CD14-positive monocyte (primary cell): ENCODE measurements around the gene MEIG1. TPM values are rescaled to one million over a fixed set of nuclear protein-coding genes. Genes with fewer than 3 reads are reported as not detected.

ENCODE experiments used
- DNase-seq, 3 donors: peaks; one replicate each; pipeline ENCODE4 v3.0.0-alpha.2; 2011 to 2022
- H2AFZ ChIP-seq: 2 replicates; pipeline ENCODE4 v1.6.0; 2012; ENCODE audit warnings: mild to moderate bottlenecking, low read depth, low read length, inconsistent platforms; ENCODE audit not compliant: insufficient read depth, poor library complexity, severe bottlenecking
- H3K27ac ChIP-seq, 2 donors: 1 replicate in 1 of 2; 2 replicates in 1 of 2; pipeline ENCODE4 v1.5.1; 2012 to 2013; ENCODE audit warnings: low read length in 2 of 2, control low read depth in 1 of 2, inconsistent platforms in 1 of 2, low read depth in 1 of 2, mild to moderate bottlenecking in 1 of 2
- H3K27me3 ChIP-seq, 2 donors: one replicate each; pipeline versions ENCODE4 v1.6.0 to v1.6.1; 2011 to 2013; ENCODE audit warnings: low read length in 2 of 2; ENCODE audit not compliant: control insufficient read depth in 2 of 2, insufficient read depth in 2 of 2
- H3K36me3 ChIP-seq, 2 donors: replicated peaks in 1 of 2; 1 replicate in 1 of 2; 2 replicates in 1 of 2; pipeline versions ENCODE4 v1.5.1 to v1.6.1; 2012 to 2013; ENCODE audit warnings: low read length in 2 of 2, control low read depth in 1 of 2, inconsistent platforms in 1 of 2, mild to moderate bottlenecking in 1 of 2; ENCODE audit not compliant: insufficient read depth in 2 of 2, control insufficient read depth in 1 of 2
- H3K4me1 ChIP-seq, 2 donors: 1 replicate in 1 of 2; 2 replicates in 1 of 2; pipeline versions ENCODE4 v1.5.1 to v1.6.1; 2012 to 2013; ENCODE audit warnings: low read length in 2 of 2, control low read depth in 1 of 2, inconsistent platforms in 1 of 2, mild to moderate bottlenecking in 1 of 2, moderate library complexity in 1 of 2; ENCODE audit not compliant: insufficient read depth in 2 of 2, control insufficient read depth in 1 of 2
- H3K4me2 ChIP-seq: replicated peaks from 2 replicates; pipeline ENCODE3; 2012; ENCODE audit warnings: low read length, moderate library complexity, mild to moderate bottlenecking; ENCODE audit not compliant: poor library complexity, severe bottlenecking; ENCODE audit errors: extremely low read depth
- H3K4me3 ChIP-seq, 3 experiments: fragments of 200-600 bp in 1 of 3; sonication (generic) in 1 of 3; replicated peaks in 1 of 3; 1 replicate in 2 of 3; 2 replicates in 1 of 3; pipeline ENCODE4 v1.5.1; 2011 to 2013; ENCODE audit warnings: low read length in 3 of 3, mild to moderate bottlenecking in 3 of 3, control low read depth in 2 of 3, low read depth in 2 of 3, inconsistent platforms in 1 of 3, moderate library complexity in 1 of 3
- H3K79me2 ChIP-seq: 2 replicates; pipeline ENCODE4 v1.6.0; 2012; ENCODE audit warnings: mild to moderate bottlenecking, control low read depth, inconsistent platforms, low read length, moderate library complexity; ENCODE audit not compliant: insufficient read depth
- H3K9ac ChIP-seq: 2 replicates; pipeline ENCODE4 v1.6.0; 2017; ENCODE audit warnings: low read length, mild to moderate bottlenecking; ENCODE audit not compliant: insufficient read depth, poor library complexity, severe bottlenecking
- H3K9me3 ChIP-seq, 2 donors: replicated peaks in 1 of 2; 1 replicate in 1 of 2; 2 replicates in 1 of 2; pipeline versions ENCODE4 v1.5.1 to v1.6.1; 2012 to 2013; ENCODE audit warnings: low read length in 2 of 2, control low read depth in 1 of 2; ENCODE audit not compliant: control insufficient read depth in 1 of 2, insufficient read depth in 1 of 2
- H4K20me1 ChIP-seq: 2 replicates; pipeline ENCODE4 v1.6.0; 2012; ENCODE audit warnings: mild to moderate bottlenecking, low read length, control low read depth, moderate library complexity; ENCODE audit not compliant: insufficient read depth
- H3K27ac Mint-ChIP-seq, 7 donors: one replicate each; pipeline ENCODE4 v1.8.0; 2020; ENCODE audit warnings: mild to moderate bottlenecking in 7 of 7, mixed read lengths in 7 of 7, moderate library complexity in 6 of 7, inconsistent platforms in 2 of 7
- H3K27me3 Mint-ChIP-seq, 3 donors: one replicate each; pipeline ENCODE4 v1.8.0; 2021 to 2022; ENCODE audit warnings: low read depth in 3 of 3, mild to moderate bottlenecking in 3 of 3, mixed read lengths in 3 of 3, moderate library complexity in 3 of 3, inconsistent platforms in 1 of 3
- H3K36me3 Mint-ChIP-seq, 2 donors: one replicate each; pipeline ENCODE4 v1.8.0; 2020; ENCODE audit warnings: mixed read lengths in 2 of 2, inconsistent platforms in 1 of 2, mild to moderate bottlenecking in 1 of 2
- H3K4me1 Mint-ChIP-seq: one replicate; pipeline ENCODE4 v1.8.0; 2020; ENCODE audit warnings: mild to moderate bottlenecking, mixed read lengths
- H3K4me3 Mint-ChIP-seq, 2 donors: one replicate each; pipeline ENCODE4 v1.8.0; 2020; ENCODE audit warnings: mild to moderate bottlenecking in 2 of 2, mixed read lengths in 2 of 2, moderate library complexity in 1 of 2
- H3K9me3 Mint-ChIP-seq, 7 donors: one replicate each; pipeline ENCODE4 v1.8.0; 2020 to 2022; ENCODE audit warnings: mixed read lengths in 7 of 7, mild to moderate bottlenecking in 6 of 7, moderate library complexity in 6 of 7, inconsistent platforms in 2 of 7
- WGBS: methylation state at CpG from one replicate; pipeline ENCODE4 v1.1.5; 2013; ENCODE audit warnings: missing lambda C conversion rate; ENCODE audit not compliant: insufficient coverage; 5-methylcytosine and 5-hydroxymethylcytosine counted together
- intact Hi-C, 2 donors: fragments of 100-400 bp; cut with micrococcal nuclease; formaldehyde crosslinking; loops; one replicate each; pipeline versions ENCODE4 v1.15.0 to v1.15.1; 2023
- polyA plus RNA-seq, 3 donors: library from polyadenylated mRNA; depleted of rRNA in 1 of 3; unstranded in 2 of 3; stranded (reverse) in 1 of 3; fragments of 300-500 nt in 2 of 3; fragments of >200 nt in 1 of 3; fragmentation: Illumina TruSeq in 2 of 3; gene quantifications; 1 replicate in 2 of 3; 2 replicates in 1 of 3; pipeline ENCODE4 v1.2.3, GENCODE V29; 2012 to 2021
- TF ChIP-seq, protein P1 (sequence below): fragments of 200-600 bp; IDR thresholded peaks from one replicate; pipeline ENCODE4 v1.8.0; 2022; ENCODE audit warnings: antibody characterized with exemption, mild to moderate bottlenecking

The MEIG1 gene
- polyA plus RNA-seq, 3 donors: 0.47 TPM; not detected in 2

DNA sequence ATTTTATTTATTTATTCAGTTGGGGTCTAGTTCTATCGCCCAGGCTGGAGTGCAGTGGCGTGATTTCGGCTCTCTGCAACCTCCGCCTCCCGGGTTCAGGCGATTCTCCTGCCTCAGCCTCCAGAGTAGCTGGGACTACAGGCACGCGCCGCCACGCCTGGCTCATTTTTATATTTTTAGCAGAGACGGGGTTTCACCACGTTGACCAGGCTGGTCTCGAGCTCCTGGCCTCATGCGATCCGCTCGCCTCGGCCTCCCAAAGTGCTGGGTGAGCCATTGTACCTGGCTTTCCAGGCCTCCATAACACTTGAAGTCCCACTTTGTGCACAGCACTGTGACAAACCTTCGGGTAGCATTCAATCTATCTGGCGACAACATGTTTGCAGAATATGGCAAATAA, 4.3 kb upstream of the MEIG1 start:
- Histone ChIP-seq H3K9me3 (no peaks in the 10 kb centered on the region), H4K20me1 (peaks cover 31% of the 10 kb centered on the region), H3K9ac (no peak overlapping the region), H3K4me2 (peak overlapping the region; percentile 78), H3K27ac (peak overlapping the region; percentile 93 to 95), H3K79me2 (peaks cover 46% of the 10 kb centered on the region), H3K4me1 (peaks cover 47 to 67% of the 10 kb centered on the region in 2 donors), H3K36me3 (no peaks in the 10 kb centered on the region), H2AFZ (no peak overlapping the region), H3K27me3 (no peaks in the 10 kb centered on the region), H3K4me3 (peak overlapping the region in 1 of 3 experiments; percentile 80)
- peak overlapping the region; percentile 63 to 97 (median 94) for H3K27ac Mint-ChIP-seq
- peaks cover 0 to 4% of the 10 kb centered on the region in 2 donors for H3K36me3 Mint-ChIP-seq
- 95% methylated on average over 19 of the region's 19 CpGs for WGBS
- no peaks in the 10 kb centered on the region for H3K9me3 Mint-ChIP-seq
- TF ChIP-seq, protein P1, sequence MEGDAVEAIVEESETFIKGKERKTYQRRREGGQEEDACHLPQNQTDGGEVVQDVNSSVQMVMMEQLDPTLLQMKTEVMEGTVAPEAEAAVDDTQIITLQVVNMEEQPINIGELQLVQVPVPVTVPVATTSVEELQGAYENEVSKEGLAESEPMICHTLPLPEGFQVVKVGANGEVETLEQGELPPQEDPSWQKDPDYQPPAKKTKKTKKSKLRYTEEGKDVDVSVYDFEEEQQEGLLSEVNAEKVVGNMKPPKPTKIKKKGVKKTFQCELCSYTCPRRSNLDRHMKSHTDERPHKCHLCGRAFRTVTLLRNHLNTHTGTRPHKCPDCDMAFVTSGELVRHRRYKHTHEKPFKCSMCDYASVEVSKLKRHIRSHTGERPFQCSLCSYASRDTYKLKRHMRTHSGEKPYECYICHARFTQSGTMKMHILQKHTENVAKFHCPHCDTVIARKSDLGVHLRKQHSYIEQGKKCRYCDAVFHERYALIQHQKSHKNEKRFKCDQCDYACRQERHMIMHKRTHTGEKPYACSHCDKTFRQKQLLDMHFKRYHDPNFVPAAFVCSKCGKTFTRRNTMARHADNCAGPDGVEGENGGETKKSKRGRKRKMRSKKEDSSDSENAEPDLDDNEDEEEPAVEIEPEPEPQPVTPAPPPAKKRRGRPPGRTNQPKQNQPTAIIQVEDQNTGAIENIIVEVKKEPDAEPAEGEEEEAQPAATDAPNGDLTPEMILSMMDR: no peak
- DNase-seq: no peak
- H3K4me3 Mint-ChIP-seq: peak overlapping the region in 1 of 2 donors; percentile 86
- no peaks in the 10 kb centered on the region for H3K27me3 Mint-ChIP-seq
- H3K4me1 Mint-ChIP-seq: peaks cover 40% of the 10 kb centered on the region
- intact Hi-C loops: loop anchor here (5.0 to 10.0 kb wide), 5 partner anchors 78 to 212 kb away; partner anchors contain the start of genes CDNF (in 2 of the 2), HSPA14 (in 2 of the 2), MSANTD7 (in 2 of the 2) and RPP38 (in 2 of the 2)

DNA sequence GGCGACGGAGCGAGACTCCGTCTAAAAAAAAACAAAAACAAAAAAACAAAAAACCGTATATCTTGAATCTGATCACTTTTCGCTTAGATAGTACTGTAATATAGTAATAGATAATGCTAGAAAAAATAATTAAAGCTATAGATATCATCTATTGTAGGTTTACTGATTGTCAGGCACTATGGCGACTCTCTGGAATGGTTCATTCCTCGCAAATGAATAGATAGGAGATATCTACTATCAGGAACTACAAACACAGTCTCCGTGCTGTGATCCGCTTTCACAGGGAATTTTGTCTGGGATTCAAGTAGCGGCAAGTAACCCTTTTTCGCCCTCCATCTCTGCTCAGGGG, 342 bp upstream of the MEIG1 start:
- 5% methylated on average over 3 of the region's 12 CpGs for WGBS
- Mint-ChIP-seq H3K27me3 (peaks cover 0 to 3% (median 0%) of the 10 kb centered on the region in 3 donors), H3K36me3 (no peaks in the 10 kb centered on the region), H3K9me3 (no peaks in the 10 kb centered on the region), H3K4me1 (peaks cover 19% of the 10 kb centered on the region), H3K4me3 (peak overlapping the region; percentile 97 to 98), H3K27ac (peak overlapping the region; percentile 95 to 99 (median 98))
- Histone ChIP-seq H2AFZ (peak overlapping the region; percentile 98), H3K4me1 (peaks cover 20 to 43% of the 10 kb centered on the region in 2 donors), H3K79me2 (peaks cover 7% of the 10 kb centered on the region), H3K27me3 (no peaks in the 10 kb centered on the region), H4K20me1 (no peaks in the 10 kb centered on the region), H3K27ac (peak overlapping the region; percentile 81 to 88), H3K9me3 (no peaks in the 10 kb centered on the region), H3K4me2 (peak overlapping the region; percentile 94), H3K36me3 (no peaks in the 10 kb centered on the region), H3K9ac (peak overlapping the region; percentile 74), H3K4me3 (peak overlapping the region; percentile 61 to 99 (median 73))
- no peak for DNase-seq
- intact Hi-C loops: loop anchor here in 1 of 2 donors (10.0 kb wide), 1 partner anchor 124 kb away; the partner anchor contains the start of genes CDNF, HSPA14 and MSANTD7
- TF ChIP-seq, protein P1: no peak
